ENCODE data around the gene HSDL1. TPM values are rescaled to one million over a fixed set of nuclear protein-coding genes. Genes with fewer than 3 reads are reported as not detected.

HSDL1 gene
- total RNA-seq, 2 experiments from 2014 or later, result 16.3 to 25.1 TPM

GRCh38 chr16:84136331-84137125 lies 8.4 kb downstream of the HSDL1 start:
- H3K79me2 ChIP-seq (ENCODE audit: insufficient read depth, low read depth, low read length), result no peaks in the 10 kb centered on the region; the same call in 1 of the 2 replicates
- H3K4me3 ChIP-seq (ENCODE audit: low read depth, low read length, poor library complexity, severe bottlenecking), result no peak overlapping the region
- CTCF ChIA-PET (ENCODE audit: unreplicated experiment), result no interaction called here
- POLR2A ChIA-PET, result interaction anchor here (0.6 to 1.0 kb wide), 2 partner anchors 19 to 404 kb away, joined by 3 to 4 read pairs; partner anchors contain the start of gene MBTPS1
- intact Hi-C loops (cut with micrococcal nuclease; ENCODE audit: unreplicated experiment), result no loop called here
- TF ChIP-seq EZH2phosphoT487 (IDR thresholded peaks at IDR 0.05; ENCODE audit: borderline replicate concordance, low read depth, low read length), result no peak
- TF ChIP-seq, protein P1, sequence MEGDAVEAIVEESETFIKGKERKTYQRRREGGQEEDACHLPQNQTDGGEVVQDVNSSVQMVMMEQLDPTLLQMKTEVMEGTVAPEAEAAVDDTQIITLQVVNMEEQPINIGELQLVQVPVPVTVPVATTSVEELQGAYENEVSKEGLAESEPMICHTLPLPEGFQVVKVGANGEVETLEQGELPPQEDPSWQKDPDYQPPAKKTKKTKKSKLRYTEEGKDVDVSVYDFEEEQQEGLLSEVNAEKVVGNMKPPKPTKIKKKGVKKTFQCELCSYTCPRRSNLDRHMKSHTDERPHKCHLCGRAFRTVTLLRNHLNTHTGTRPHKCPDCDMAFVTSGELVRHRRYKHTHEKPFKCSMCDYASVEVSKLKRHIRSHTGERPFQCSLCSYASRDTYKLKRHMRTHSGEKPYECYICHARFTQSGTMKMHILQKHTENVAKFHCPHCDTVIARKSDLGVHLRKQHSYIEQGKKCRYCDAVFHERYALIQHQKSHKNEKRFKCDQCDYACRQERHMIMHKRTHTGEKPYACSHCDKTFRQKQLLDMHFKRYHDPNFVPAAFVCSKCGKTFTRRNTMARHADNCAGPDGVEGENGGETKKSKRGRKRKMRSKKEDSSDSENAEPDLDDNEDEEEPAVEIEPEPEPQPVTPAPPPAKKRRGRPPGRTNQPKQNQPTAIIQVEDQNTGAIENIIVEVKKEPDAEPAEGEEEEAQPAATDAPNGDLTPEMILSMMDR (conservative IDR thresholded peaks at IDR 0.05; ENCODE audit: low read length), result no peak
- H3K9me3 ChIP-seq (ENCODE audit: low read length), result no peaks in the 10 kb centered on the region
- H3K36me3 ChIP-seq (ENCODE audit: insufficient read depth, low read length), result peaks cover 8% of the 10 kb centered on the region; the same call in 1 of the 2 replicates
- H3K4me2 ChIP-seq (ENCODE audit: low read length), result no peak overlapping the region
- H3K9me2 ChIP-seq (ENCODE audit: insufficient read depth, low read length), result no peaks in the 10 kb centered on the region
- no peaks in the 10 kb centered on the region for H4K20me1 ChIP-seq (ENCODE audit: insufficient read depth, low read length)
- no peak overlapping the region for H3K27ac ChIP-seq (ENCODE audit: low read depth, low read length, poor library complexity, severe bottlenecking)
- no TSS peak for BruUV-seq (replicated peaks)
- peaks cover 22% of the 10 kb centered on the region for H3K4me1 ChIP-seq (ENCODE audit: insufficient read depth, low read length, poor library complexity, severe bottlenecking)
- no peak overlapping the region for H2AFZ ChIP-seq (ENCODE audit: low read length)
- no peak for DNase-seq (ENCODE audit: low spot score)

DNA sequence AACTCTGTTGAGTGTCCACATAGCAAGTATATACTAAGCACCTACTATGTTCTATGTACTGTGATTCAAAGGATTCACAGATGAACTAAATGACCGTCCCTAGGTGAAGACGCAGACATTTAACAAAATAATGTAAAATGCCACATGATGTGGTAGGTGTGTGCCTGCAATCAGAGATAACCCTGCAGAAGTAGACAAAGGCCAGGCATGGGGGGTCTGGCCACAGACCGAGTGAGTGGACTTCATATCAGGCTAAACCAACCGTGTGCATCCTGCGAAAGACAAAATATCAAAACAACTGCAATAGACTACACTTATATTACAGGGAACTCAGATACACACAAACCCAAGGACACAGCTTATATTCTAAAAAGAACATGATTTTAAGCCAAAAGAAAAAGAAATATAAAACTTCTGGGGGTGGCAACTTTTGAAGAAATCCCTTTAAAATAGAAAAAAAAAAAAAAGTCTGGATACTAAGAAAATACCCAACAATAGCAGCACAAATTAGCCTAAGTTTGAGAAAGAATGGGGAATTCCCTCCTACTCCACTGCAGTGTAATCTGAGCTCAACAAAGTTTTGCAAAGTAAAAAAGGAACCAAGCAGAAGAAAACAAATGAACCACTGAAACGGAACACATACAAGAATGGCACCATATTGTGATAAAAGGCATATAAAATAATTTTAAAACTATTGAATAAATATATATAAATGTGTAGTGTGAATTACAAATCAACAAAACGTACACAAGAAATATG lies 12.3 kb downstream of the HSDL1 start:
- no peak for DNase-seq (ENCODE audit: low spot score)
- H3K4me2 ChIP-seq (ENCODE audit: low read length), result peak overlapping the region; percentile 31; the same call in 1 of the 2 replicates

More for the DNA sequence above, 12.3 kb downstream of the HSDL1 start:
- intact Hi-C loops (cut with micrococcal nuclease; ENCODE audit: unreplicated experiment), result no loop called here
- ChIA-PET CTCF (ENCODE audit: unreplicated experiment) (interaction anchor here (1.0 to 1.3 kb wide), 2 partner anchors 9 to 119 kb away, joined by 3 to 4 read pairs; no protein-coding TSS in a partner anchor), POLR2A (interaction anchor here (0.6 to 2.8 kb wide), 7 partner anchors 9 to 154 kb away, joined by 3 to 9 read pairs (median 6); partner anchors contain the start of gene MBTPS1)
- TF ChIP-seq, protein P1 (conservative IDR thresholded peaks at IDR 0.05; ENCODE audit: low read length), result no peak
- no peak for TF ChIP-seq EZH2phosphoT487 (IDR thresholded peaks at IDR 0.05; ENCODE audit: borderline replicate concordance, low read depth, low read length)
- Histone ChIP-seq H2AFZ (ENCODE audit: low read length) (no peak overlapping the region), H3K4me1 (ENCODE audit: insufficient read depth, low read length, poor library complexity, severe bottlenecking) (peaks cover 16% of the 10 kb centered on the region), H4K20me1 (ENCODE audit: insufficient read depth, low read length) (no peaks in the 10 kb centered on the region), H3K9me3 (ENCODE audit: low read length) (no peaks in the 10 kb centered on the region), H3K79me2 (ENCODE audit: insufficient read depth, low read depth, low read length) (no peaks in the 10 kb centered on the region), H3K4me3 (ENCODE audit: low read depth, low read length, poor library complexity, severe bottlenecking) (no peak overlapping the region), H3K27ac (ENCODE audit: low read depth, low read length, poor library complexity, severe bottlenecking) (no peak overlapping the region), H3K36me3 (ENCODE audit: insufficient read depth, low read length) (peaks cover 31% of the 10 kb centered on the region; the same call in 1 of the 2 replicates), H3K9me2 (ENCODE audit: insufficient read depth, low read length) (no peaks in the 10 kb centered on the region)
- no TSS peak for BruUV-seq (replicated peaks)

Measured in OCI-LY7 (cell line).